Common myeloid progenitor, CD34-positive (primary cell): ENCODE measurements around the gene OR10H5.
"Not testable (repeated sequence)": the region's sequence is repeated elsewhere in the genome, so short reads cannot be mapped to it uniquely, and the experiment has no call there.

ENCODE experiments used
- CTCF ChIA-PET: fragments of 350-600 bp; sonication (Branson Sonifier 250); formaldehyde crosslinking; loops from one replicate; lab custom pipeline; 2021; ENCODE audit warnings: antibody characterized with exemption; lab: Charles Lee
- POLR2A ChIA-PET: fragments of 350-600 bp; sonication (Branson Sonifier 250); formaldehyde crosslinking; loops from one replicate; lab custom pipeline; 2021; ENCODE audit warnings: antibody characterized with exemption; lab: Charles Lee
- DNase-seq, 3 donors: peaks; one replicate each; pipeline versions ENCODE4 v3.0.0 to v3.0.0-alpha.2; 2013
- H3K27ac ChIP-seq, 2 experiments: 1 replicate in 1 of 2; 2 replicates in 1 of 2; pipeline ENCODE4 v1.7.0; 2013; ENCODE audit warnings: inconsistent platforms in 2 of 2, low read length in 2 of 2, mild to moderate bottlenecking in 2 of 2, low read depth in 1 of 2, moderate library complexity in 1 of 2; ENCODE audit not compliant: severe bottlenecking in 2 of 2, insufficient read depth in 1 of 2, poor library complexity in 1 of 2
- H3K27me3 ChIP-seq, 5 experiments: replicated peaks in 2 of 5; 1 replicate in 3 of 5; 2 replicates in 2 of 5; pipeline versions ENCODE4 v1.6.1 to v1.7.0; 2013; ENCODE audit warnings: low read length in 4 of 5, mild to moderate bottlenecking in 2 of 5, moderate library complexity in 2 of 5, inconsistent platforms in 1 of 5; ENCODE audit not compliant: insufficient read depth in 5 of 5, control insufficient read depth in 4 of 5
- H3K36me3 ChIP-seq, 4 experiments: 1 replicate in 2 of 4; 2 replicates in 2 of 4; pipeline versions ENCODE4 v1.6.1 to v1.7.0; 2013; ENCODE audit warnings: low read length in 3 of 4, control low read depth in 1 of 4, mild to moderate bottlenecking in 1 of 4; ENCODE audit not compliant: control insufficient read depth in 4 of 4, insufficient read depth in 4 of 4
- H3K4me1 ChIP-seq, 4 experiments: 1 replicate in 3 of 4; 2 replicates in 1 of 4; pipeline versions ENCODE4 v1.6.1 to v1.7.1; 2013; ENCODE audit warnings: low read length in 3 of 4, mild to moderate bottlenecking in 3 of 4, control low read depth in 1 of 4, inconsistent platforms in 1 of 4, moderate library complexity in 1 of 4; ENCODE audit not compliant: control insufficient read depth in 4 of 4, insufficient read depth in 4 of 4; ENCODE audit errors: control extremely low read depth in 1 of 4
- H3K4me3 ChIP-seq, 7 experiments: 1 replicate in 4 of 7; 2 replicates in 3 of 7; pipeline versions ENCODE4 v1.5.1 to v1.7.0; 2013; ENCODE audit warnings: mild to moderate bottlenecking in 7 of 7, low read length in 6 of 7, moderate library complexity in 6 of 7, inconsistent platforms in 2 of 7, low read depth in 2 of 7, control low read depth in 1 of 7; ENCODE audit not compliant: insufficient read depth in 4 of 7, control insufficient read depth in 1 of 7; ENCODE audit errors: extremely low read depth in 1 of 7
- H3K9me3 ChIP-seq, 5 experiments: 1 replicate in 4 of 5; 2 replicates in 1 of 5; pipeline versions ENCODE4 v1.6.1 to v1.7.1; 2013; ENCODE audit warnings: low read length in 4 of 5, mild to moderate bottlenecking in 2 of 5, inconsistent platforms in 1 of 5, low read depth in 1 of 5, moderate library complexity in 1 of 5; ENCODE audit not compliant: control insufficient read depth in 4 of 5, insufficient read depth in 2 of 5; ENCODE audit errors: control extremely low read depth in 1 of 5
- WGBS: methylation state at CpG from one replicate; pipeline ENCODE4 v1.1.5; 2013; ENCODE audit not compliant: insufficient coverage; 5-methylcytosine and 5-hydroxymethylcytosine counted together

The OR10H5 gene

GRCh38 chr19:15836330-15837220 lies 49.1 kb downstream of the OR10H5 start:
- ChIA-PET POLR2A (interaction anchor here (0.8 to 1.5 kb wide), 5 partner anchors 12 to 38 kb away, joined by 3 to 6 read pairs (median 3); no protein-coding TSS in a partner anchor), CTCF (interaction anchor here (0.6 to 1.8 kb wide), 3 partner anchors 17 to 379 kb away, joined by 3 to 4 read pairs (median 4); no protein-coding TSS in a partner anchor)
- peak overlapping the region; percentile 86 to 94 for H3K27ac ChIP-seq
- peak overlapping the region; percentile 64 to 85 (median 78) for H3K4me3 ChIP-seq
- H3K4me1 ChIP-seq, result peaks cover 10 to 32% (median 22%) of the 10 kb centered on the region in 4 experiments
- H3K9me3 ChIP-seq, result no peaks in the 10 kb centered on the region
- DNase-seq, result peak; percentile 96 to 98 (median 98)
- no peaks in the 10 kb centered on the region for H3K36me3 ChIP-seq
- under 1% methylated on average over 55 of the region's 65 CpGs for WGBS
- no peaks in the 10 kb centered on the region for H3K27me3 ChIP-seq

GRCh38 chr19:15837221-15837731 lies 49.8 kb downstream of the OR10H5 start:
- no peaks in the 10 kb centered on the region for H3K27me3 ChIP-seq
- 0% methylated on average over 5 of the region's 9 CpGs for WGBS
- H3K27ac ChIP-seq, result peak overlapping the region; percentile 86 to 94
- no peaks in the 10 kb centered on the region for H3K36me3 ChIP-seq
- DNase-seq, result no peak
- peaks cover 10 to 34% (median 23%) of the 10 kb centered on the region in 4 experiments for H3K4me1 ChIP-seq
- H3K9me3 ChIP-seq, result no peaks in the 10 kb centered on the region
- peak overlapping the region in 6 of 7 experiments; percentile 72 to 85 (median 78) for H3K4me3 ChIP-seq
- POLR2A ChIA-PET, result interaction anchor here (1.0 to 1.5 kb wide), 4 partner anchors 11 to 38 kb away, joined by 3 to 6 read pairs (median 3); no protein-coding TSS in a partner anchor
- CTCF ChIA-PET, result interaction anchor here (0.6 to 1.6 kb wide), 4 partner anchors 18 to 33 kb away, joined by 3 to 7 read pairs (median 4); no protein-coding TSS in a partner anchor

DNA sequence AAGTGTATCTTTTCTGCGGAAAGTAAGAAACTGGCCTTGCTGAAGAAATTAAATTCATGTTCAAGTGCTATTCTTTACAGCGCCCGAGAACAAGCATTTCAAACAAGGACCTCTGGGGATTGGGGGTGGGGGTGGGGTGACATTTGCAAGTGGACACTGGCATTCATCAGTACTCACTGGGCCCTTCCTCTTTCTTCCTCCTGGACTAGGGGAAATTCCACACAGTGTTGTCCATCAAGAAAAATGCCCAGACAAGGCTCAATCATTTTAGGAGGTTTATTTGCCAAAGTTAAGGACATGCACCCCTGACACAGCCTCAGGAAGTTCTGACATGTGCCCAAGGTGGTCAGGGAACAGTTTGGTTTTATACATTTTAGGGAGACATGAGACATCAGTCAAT lies 50.9 kb downstream of the OR10H5 start:
- 100% methylated on average over 1 of the region's 3 CpGs for WGBS
- POLR2A ChIA-PET, result interaction anchor here (0.7 kb wide), 1 partner anchor 31 kb away, joined by 3 read pairs; no protein-coding TSS in a partner anchor
- Histone ChIP-seq H3K4me3 (peak overlapping the region in 2 of 7 experiments; percentile 25 to 79), H3K27ac (peak overlapping the region in 1 of 2 experiments; percentile 94), H3K36me3 (no peaks in the 10 kb centered on the region), H3K9me3 (no peaks in the 10 kb centered on the region), H3K27me3 (no peaks in the 10 kb centered on the region), H3K4me1 (peaks cover 10 to 35% (median 23%) of the 10 kb centered on the region in 4 experiments)
- CTCF ChIA-PET, result interaction anchor here (1.0 to 1.3 kb wide), 2 partner anchors 27 to 32 kb away, joined by 4 to 7 read pairs; no protein-coding TSS in a partner anchor
- DNase-seq, result no peak

DNA sequence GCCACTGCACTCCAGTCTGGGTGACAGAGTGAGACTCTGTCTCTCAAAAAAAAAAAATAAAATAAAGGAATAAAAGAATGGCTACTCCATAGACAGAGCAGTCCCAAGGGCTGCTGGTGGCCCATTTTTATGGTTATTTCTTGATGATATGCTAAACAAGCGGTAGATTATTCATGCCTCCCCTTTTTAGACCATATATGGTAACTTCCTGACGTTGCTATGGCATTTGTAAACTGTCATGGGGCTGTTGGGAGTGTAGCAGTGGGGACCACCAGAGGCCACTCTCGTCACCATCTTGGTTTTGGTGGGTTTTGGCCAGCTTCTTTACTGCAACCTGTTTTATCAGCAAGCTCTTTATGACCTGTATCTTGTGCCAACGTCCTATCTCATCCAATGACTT lies 52.4 kb downstream of the OR10H5 start:
- DNase-seq, result peak; percentile 31 to 44 (median 34)
- H3K27ac ChIP-seq, H3K4me3 ChIP-seq, POLR2A ChIA-PET, CTCF ChIA-PET, H3K36me3 ChIP-seq, H3K9me3 ChIP-seq, H3K27me3 ChIP-seq: not testable (repeated sequence)
- H3K4me1 ChIP-seq, result peaks cover 10 to 43% (median 27%) of the 10 kb centered on the region in 4 experiments
- 93% methylated on average over 4 of the region's 4 CpGs for WGBS

DNA sequence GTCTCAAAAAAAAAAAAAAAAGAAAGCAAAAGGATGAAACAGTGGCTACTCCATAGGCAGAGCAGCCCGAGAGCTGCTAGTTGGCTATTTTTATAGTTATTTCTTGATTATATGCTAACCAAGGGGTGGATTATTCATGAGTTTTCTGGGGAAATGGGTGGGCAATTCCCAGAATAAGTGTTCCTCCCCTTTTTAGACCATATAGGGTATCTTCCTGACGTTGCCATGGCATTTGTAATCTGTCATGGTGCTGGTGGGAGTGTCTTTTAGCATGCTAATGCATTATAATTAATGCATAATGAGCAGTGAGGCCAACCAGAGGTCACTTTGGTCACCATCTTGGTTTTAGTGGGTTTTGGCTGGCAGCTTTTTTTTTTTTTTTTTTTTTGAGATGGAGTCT lies 53.4 kb downstream of the OR10H5 start:
- POLR2A ChIA-PET, result no interaction called here
- no CpG with 5 or more reads among the region's 2 CpGs for WGBS

GRCh38 chr19:15841875-15842569 lies 54.6 kb downstream of the OR10H5 start:
- H3K4me3 ChIP-seq, result no peak overlapping the region
- H3K9me3 ChIP-seq, result no peaks in the 10 kb centered on the region
- no peak overlapping the region for H3K27ac ChIP-seq
- no peaks in the 10 kb centered on the region for H3K27me3 ChIP-seq
- WGBS, result 88% methylated on average over 7 of the region's 11 CpGs
- DNase-seq, result no peak
- H3K36me3 ChIP-seq, result no peaks in the 10 kb centered on the region
- ChIA-PET CTCF (no interaction called here), POLR2A (no interaction called here)
- H3K4me1 ChIP-seq, result peaks cover 10 to 43% (median 19%) of the 10 kb centered on the region in 4 experiments

More for the DNA sequence above, 53.4 kb downstream of the OR10H5 start:
- no peak overlapping the region for H3K27ac ChIP-seq
- H3K4me1 ChIP-seq, result peaks cover 10 to 44% (median 25%) of the 10 kb centered on the region in 4 experiments
- H3K9me3 ChIP-seq, result no peaks in the 10 kb centered on the region
- no peaks in the 10 kb centered on the region for H3K27me3 ChIP-seq
- H3K4me3 ChIP-seq, result no peak overlapping the region
- CTCF ChIA-PET, result no interaction called here
- no peak for DNase-seq
- H3K36me3 ChIP-seq, result no peaks in the 10 kb centered on the region
